ENCODE data around the gene LRGUK. TPM values are rescaled to one million over a fixed set of nuclear protein-coding genes. Genes with fewer than 3 reads are reported as not detected.

The LRGUK gene
- total RNA-seq, 1 experiment from 2014 or later, result 1.9 TPM

DNA sequence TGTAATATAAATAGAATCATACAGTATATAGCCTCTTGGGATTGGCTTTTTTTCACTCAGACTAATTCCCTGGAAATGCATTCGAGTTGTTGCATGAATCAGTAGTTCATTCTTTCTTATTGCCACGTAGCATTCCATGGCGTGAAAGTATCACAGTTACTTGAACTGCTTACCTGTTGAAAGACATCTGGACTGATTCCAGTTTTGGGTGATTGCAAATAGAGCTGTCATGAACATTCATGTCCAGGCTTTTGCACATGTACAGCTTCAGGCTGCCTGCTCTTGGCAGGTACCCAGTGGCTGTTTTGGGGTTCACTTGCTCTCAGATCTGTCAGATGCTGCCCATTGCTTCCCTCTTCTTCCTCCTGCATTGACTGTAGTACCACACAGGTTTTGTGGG lies 54.9 kb downstream of the LRGUK start:
- Histone ChIP-seq H3K79me2 (ENCODE audit: low read length) (no peaks in the 10 kb centered on the region), H3K9me3 (ENCODE audit: low read length) (no peaks in the 10 kb centered on the region), H3K9ac (ENCODE audit: low read length) (no peak overlapping the region), H3K9me2 (replicated peaks; ENCODE audit: insufficient read depth, low read length) (no peaks in the 10 kb centered on the region), H3K4me2 (ENCODE audit: low read depth, low read length, poor library complexity, severe bottlenecking) (no peak overlapping the region), H3K4me1 (ENCODE audit: low read length) (no peaks in the 10 kb centered on the region), H3K4me3 (ENCODE audit: low read length) (no peak overlapping the region), H3K36me3 (ENCODE audit: insufficient read depth, low read length) (no peaks in the 10 kb centered on the region), H3K27ac (ENCODE audit: low read length) (no peak overlapping the region), H4K20me1 (ENCODE audit: insufficient read depth, low read depth, low read length) (no peaks in the 10 kb centered on the region), H3K27me3 (ENCODE audit: low read length) (no peaks in the 10 kb centered on the region), H2AFZ (ENCODE audit: low read length) (no peak overlapping the region)
- DNase-seq, result no peak

DNA sequence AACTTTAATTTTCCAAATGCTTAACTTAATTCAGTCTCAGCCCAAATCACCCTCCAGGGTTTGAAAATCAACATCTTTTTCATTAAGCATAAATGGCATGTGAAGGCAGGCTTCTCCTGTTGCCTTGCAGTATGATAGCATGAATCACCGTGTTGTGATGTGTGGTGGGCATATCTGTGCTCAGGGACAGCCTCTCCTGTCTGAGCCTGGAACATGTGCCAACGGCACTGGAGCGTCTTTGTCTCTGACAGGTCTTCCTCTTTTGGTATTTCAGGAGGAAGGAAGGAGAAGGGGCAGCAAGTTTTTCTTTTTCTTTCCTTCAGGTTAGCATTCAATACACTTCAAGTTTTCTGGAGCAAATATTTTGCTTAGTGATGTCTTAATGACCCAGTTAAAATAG lies 57.6 kb downstream of the LRGUK start:
- H2AFZ ChIP-seq (ENCODE audit: low read length), result no peak overlapping the region
- no peaks in the 10 kb centered on the region for H3K9me3 ChIP-seq (ENCODE audit: low read length)
- H3K79me2 ChIP-seq (ENCODE audit: low read length), result no peaks in the 10 kb centered on the region
- H3K9me2 ChIP-seq (replicated peaks; ENCODE audit: insufficient read depth, low read length), result no peaks in the 10 kb centered on the region
- no peaks in the 10 kb centered on the region for H3K4me1 ChIP-seq (ENCODE audit: low read length)
- H3K9ac ChIP-seq (ENCODE audit: low read length), result no peak overlapping the region
- H3K27me3 ChIP-seq (ENCODE audit: low read length), result no peaks in the 10 kb centered on the region
- DNase-seq, result no peak
- no peaks in the 10 kb centered on the region for H4K20me1 ChIP-seq (ENCODE audit: insufficient read depth, low read depth, low read length)
- H3K27ac ChIP-seq (ENCODE audit: low read length), result no peak overlapping the region
- H3K4me3 ChIP-seq (ENCODE audit: low read length), result no peak overlapping the region
- H3K36me3 ChIP-seq (ENCODE audit: insufficient read depth, low read length), result no peaks in the 10 kb centered on the region
- no peak overlapping the region for H3K4me2 ChIP-seq (ENCODE audit: low read depth, low read length, poor library complexity, severe bottlenecking)

- H3K4me1 ChIP-seq (ENCODE audit: low read length), result no peaks in the 10 kb centered on the region
- H3K79me2 ChIP-seq (ENCODE audit: low read length), result no peaks in the 10 kb centered on the region
- no peak overlapping the region for H3K27ac ChIP-seq (ENCODE audit: low read length)
- no peak overlapping the region for H3K9ac ChIP-seq (ENCODE audit: low read length)
- H3K27me3 ChIP-seq (ENCODE audit: low read length), result no peaks in the 10 kb centered on the region
- no peak overlapping the region for H2AFZ ChIP-seq (ENCODE audit: low read length)
- H3K9me2 ChIP-seq (replicated peaks; ENCODE audit: insufficient read depth, low read length), result no peaks in the 10 kb centered on the region
- H3K9me3 ChIP-seq (ENCODE audit: low read length), result no peaks in the 10 kb centered on the region
- no peak overlapping the region for H3K4me3 ChIP-seq (ENCODE audit: low read length)
- H3K4me2 ChIP-seq (ENCODE audit: low read depth, low read length, poor library complexity, severe bottlenecking), result no peak overlapping the region
- no peaks in the 10 kb centered on the region for H3K36me3 ChIP-seq (ENCODE audit: insufficient read depth, low read length)
- no peak for DNase-seq
- H4K20me1 ChIP-seq (ENCODE audit: insufficient read depth, low read depth, low read length), result no peaks in the 10 kb centered on the region
Measured at GRCh38 chr7:134186027-134186426, 58.9 kb downstream of the LRGUK start.

- no peaks in the 10 kb centered on the region for H3K9me2 ChIP-seq (replicated peaks; ENCODE audit: insufficient read depth, low read length)
- H3K4me1 ChIP-seq (ENCODE audit: low read length), result no peaks in the 10 kb centered on the region
- H3K27ac ChIP-seq (ENCODE audit: low read length), result no peak overlapping the region
- no peak overlapping the region for H2AFZ ChIP-seq (ENCODE audit: low read length)
- no peaks in the 10 kb centered on the region for H4K20me1 ChIP-seq (ENCODE audit: insufficient read depth, low read depth, low read length)
- H3K9ac ChIP-seq (ENCODE audit: low read length), result no peak overlapping the region
- H3K79me2 ChIP-seq (ENCODE audit: low read length), result no peaks in the 10 kb centered on the region
- H3K27me3 ChIP-seq (ENCODE audit: low read length), result no peaks in the 10 kb centered on the region
- H3K4me2 ChIP-seq (ENCODE audit: low read depth, low read length, poor library complexity, severe bottlenecking), result no peak overlapping the region
- no peaks in the 10 kb centered on the region for H3K36me3 ChIP-seq (ENCODE audit: insufficient read depth, low read length)
- H3K4me3 ChIP-seq (ENCODE audit: low read length), result no peak overlapping the region
- H3K9me3 ChIP-seq (ENCODE audit: low read length), result no peaks in the 10 kb centered on the region
- DNase-seq, result no peak
Measured at GRCh38 chr7:134186801-134187200, 59.7 kb downstream of the LRGUK start.

DNA sequence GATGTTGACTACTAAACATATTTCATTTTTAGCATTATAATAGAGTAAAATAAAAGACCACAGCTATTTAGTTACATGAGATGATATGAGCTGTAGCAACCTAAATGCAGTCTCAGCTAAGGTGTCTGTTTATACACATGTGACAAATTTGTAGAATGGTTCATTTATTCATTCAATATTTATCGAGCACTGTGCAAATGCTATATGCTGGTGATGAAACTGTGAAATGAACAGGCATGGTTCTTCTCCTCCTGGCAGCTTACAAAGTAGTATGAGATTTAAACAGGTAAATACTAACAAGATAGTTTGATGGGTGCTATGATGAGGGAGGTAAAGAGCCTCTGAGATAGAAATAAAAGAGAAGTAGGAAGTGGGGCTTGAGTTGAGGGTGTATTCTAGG lies 60.8 kb downstream of the LRGUK start:
- Histone ChIP-seq H3K27ac (ENCODE audit: low read length) (no peak overlapping the region), H3K9me2 (replicated peaks; ENCODE audit: insufficient read depth, low read length) (no peaks in the 10 kb centered on the region), H3K36me3 (ENCODE audit: insufficient read depth, low read length) (no peaks in the 10 kb centered on the region), H3K4me1 (ENCODE audit: low read length) (no peaks in the 10 kb centered on the region), H3K4me3 (ENCODE audit: low read length) (no peak overlapping the region), H2AFZ (ENCODE audit: low read length) (no peak overlapping the region), H4K20me1 (ENCODE audit: insufficient read depth, low read depth, low read length) (no peaks in the 10 kb centered on the region), H3K9ac (ENCODE audit: low read length) (no peak overlapping the region), H3K79me2 (ENCODE audit: low read length) (no peaks in the 10 kb centered on the region), H3K27me3 (ENCODE audit: low read length) (no peaks in the 10 kb centered on the region), H3K4me2 (ENCODE audit: low read depth, low read length, poor library complexity, severe bottlenecking) (no peak overlapping the region), H3K9me3 (ENCODE audit: low read length) (no peaks in the 10 kb centered on the region)
- DNase-seq, result no peak

DNA sequence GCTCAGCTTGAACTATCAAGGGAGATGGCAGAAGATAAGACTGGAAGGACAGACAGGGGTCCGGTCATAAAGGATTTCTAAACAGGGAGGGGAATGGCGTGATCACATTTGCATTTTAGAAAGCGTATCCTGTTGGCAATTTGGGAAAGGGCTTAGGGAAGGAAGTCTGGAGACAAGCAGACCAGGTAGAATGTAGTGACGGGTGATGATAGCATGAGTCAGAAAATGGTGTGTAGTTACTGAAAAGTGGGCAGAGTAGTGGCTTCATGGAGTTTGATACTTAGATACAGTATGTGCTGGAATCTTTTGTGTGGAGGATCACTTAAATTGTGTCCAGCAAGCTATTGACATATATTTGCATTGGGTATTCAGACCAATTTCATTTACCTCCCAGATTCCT lies 61.2 kb downstream of the LRGUK start:
- no peak for DNase-seq
- Histone ChIP-seq H3K9me3 (ENCODE audit: low read length) (no peaks in the 10 kb centered on the region), H3K79me2 (ENCODE audit: low read length) (no peaks in the 10 kb centered on the region), H3K27me3 (ENCODE audit: low read length) (no peaks in the 10 kb centered on the region), H4K20me1 (ENCODE audit: insufficient read depth, low read depth, low read length) (no peaks in the 10 kb centered on the region), H3K4me2 (ENCODE audit: low read depth, low read length, poor library complexity, severe bottlenecking) (no peak overlapping the region), H3K4me1 (ENCODE audit: low read length) (no peaks in the 10 kb centered on the region), H3K27ac (ENCODE audit: low read length) (no peak overlapping the region), H3K9me2 (replicated peaks; ENCODE audit: insufficient read depth, low read length) (no peaks in the 10 kb centered on the region), H3K4me3 (ENCODE audit: low read length) (no peak overlapping the region), H3K36me3 (ENCODE audit: insufficient read depth, low read length) (no peaks in the 10 kb centered on the region), H3K9ac (ENCODE audit: low read length) (no peak overlapping the region), H2AFZ (ENCODE audit: low read length) (no peak overlapping the region)

DNA sequence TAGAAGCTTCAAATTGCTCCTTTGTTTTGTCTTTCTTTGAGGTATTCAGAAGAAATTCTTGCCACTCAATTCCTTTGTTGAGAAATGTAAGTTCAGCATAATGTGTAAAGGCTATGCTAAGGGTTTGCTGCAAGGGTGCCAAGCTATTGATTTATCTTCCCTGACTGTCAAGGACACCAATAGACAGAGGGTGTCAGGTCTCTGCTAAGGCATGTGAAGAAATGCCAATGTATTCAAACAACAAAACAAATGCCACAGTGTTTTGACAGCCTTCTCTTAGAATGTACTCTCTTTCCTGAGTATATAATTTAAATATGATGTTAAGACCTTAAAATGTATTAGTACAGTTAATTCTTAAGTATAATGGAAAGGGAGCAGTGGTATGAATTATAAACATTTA lies 62.4 kb downstream of the LRGUK start:
- Histone ChIP-seq H3K4me3 (ENCODE audit: low read length) (no peak overlapping the region), H3K9me3 (ENCODE audit: low read length) (no peaks in the 10 kb centered on the region), H3K27me3 (ENCODE audit: low read length) (no peaks in the 10 kb centered on the region), H4K20me1 (ENCODE audit: insufficient read depth, low read depth, low read length) (no peaks in the 10 kb centered on the region), H3K79me2 (ENCODE audit: low read length) (no peaks in the 10 kb centered on the region), H3K36me3 (ENCODE audit: insufficient read depth, low read length) (no peaks in the 10 kb centered on the region), H3K9me2 (replicated peaks; ENCODE audit: insufficient read depth, low read length) (no peaks in the 10 kb centered on the region), H3K4me2 (ENCODE audit: low read depth, low read length, poor library complexity, severe bottlenecking) (no peak overlapping the region), H3K4me1 (ENCODE audit: low read length) (no peaks in the 10 kb centered on the region), H3K9ac (ENCODE audit: low read length) (no peak overlapping the region), H3K27ac (ENCODE audit: low read length) (no peak overlapping the region), H2AFZ (ENCODE audit: low read length) (no peak overlapping the region)
- DNase-seq, result no peak

- Histone ChIP-seq H3K27ac (ENCODE audit: low read length) (no peak overlapping the region), H3K9ac (ENCODE audit: low read length) (no peak overlapping the region), H3K36me3 (ENCODE audit: insufficient read depth, low read length) (no peaks in the 10 kb centered on the region), H3K4me2 (ENCODE audit: low read depth, low read length, poor library complexity, severe bottlenecking) (no peak overlapping the region), H3K4me3 (ENCODE audit: low read length) (no peak overlapping the region), H3K9me2 (replicated peaks; ENCODE audit: insufficient read depth, low read length) (no peaks in the 10 kb centered on the region), H3K4me1 (ENCODE audit: low read length) (no peaks in the 10 kb centered on the region), H3K27me3 (ENCODE audit: low read length) (no peaks in the 10 kb centered on the region), H4K20me1 (ENCODE audit: insufficient read depth, low read depth, low read length) (no peaks in the 10 kb centered on the region), H2AFZ (ENCODE audit: low read length) (no peak overlapping the region), H3K79me2 (ENCODE audit: low read length) (no peaks in the 10 kb centered on the region), H3K9me3 (ENCODE audit: low read length) (no peaks in the 10 kb centered on the region)
- DNase-seq, result no peak
Measured at GRCh38 chr7:134191876-134192275, 64.7 kb downstream of the LRGUK start.

GRCh38 chr7:134193240-134193639 lies 66.1 kb downstream of the LRGUK start:
- no peaks in the 10 kb centered on the region for H3K79me2 ChIP-seq (ENCODE audit: low read length)
- no peaks in the 10 kb centered on the region for H3K9me3 ChIP-seq (ENCODE audit: low read length)
- H3K4me2 ChIP-seq (ENCODE audit: low read depth, low read length, poor library complexity, severe bottlenecking), result no peak overlapping the region
- H4K20me1 ChIP-seq (ENCODE audit: insufficient read depth, low read depth, low read length), result no peaks in the 10 kb centered on the region
- DNase-seq, result no peak
- no peak overlapping the region for H3K9ac ChIP-seq (ENCODE audit: low read length)
- no peaks in the 10 kb centered on the region for H3K9me2 ChIP-seq (replicated peaks; ENCODE audit: insufficient read depth, low read length)
- H3K4me1 ChIP-seq (ENCODE audit: low read length), result no peaks in the 10 kb centered on the region
- no peak overlapping the region for H3K27ac ChIP-seq (ENCODE audit: low read length)
- no peaks in the 10 kb centered on the region; the same call in 1 of the 2 replicates for H3K27me3 ChIP-seq (ENCODE audit: low read length)
- no peak overlapping the region for H2AFZ ChIP-seq (ENCODE audit: low read length)
- no peaks in the 10 kb centered on the region for H3K36me3 ChIP-seq (ENCODE audit: insufficient read depth, low read length)
- H3K4me3 ChIP-seq (ENCODE audit: low read length), result no peak overlapping the region

All from Karpas-422 (cell line).